Chondrocyte (in vitro differentiated cells): ENCODE measurements around the gene YDJC. TPM values are rescaled to one million over a fixed set of nuclear protein-coding genes. Genes with fewer than 3 reads are reported as not detected.

Experiments used
- DNase-seq: peaks from one replicate; pipeline ENCODE4 v3.0.0; 2021; ENCODE audit warnings: mixed read lengths, low spot score
- H3K27ac Mint-ChIP-seq: one replicate; pipeline ENCODE4 v1.8.0; 2021; ENCODE audit warnings: mild to moderate bottlenecking, moderate library complexity, mixed read lengths; ENCODE audit not compliant: unreplicated experiment
- H3K27me3 Mint-ChIP-seq: 2 replicates; pipeline ENCODE4 v1.8.0; 2021; ENCODE audit warnings: low read depth, mixed read lengths
- H3K36me3 Mint-ChIP-seq: 2 replicates; pipeline ENCODE4 v1.8.0; 2021; ENCODE audit warnings: low read depth, mixed read lengths
- H3K4me1 Mint-ChIP-seq: 2 replicates; pipeline ENCODE4 v1.8.0; 2021; ENCODE audit warnings: low read depth, mild to moderate bottlenecking, mixed read lengths
- H3K4me3 Mint-ChIP-seq: one replicate; pipeline ENCODE4 v1.8.0; 2021; ENCODE audit warnings: mild to moderate bottlenecking, moderate library complexity, mixed read lengths; ENCODE audit not compliant: unreplicated experiment
- H3K9me3 Mint-ChIP-seq: 2 replicates; pipeline ENCODE4 v1.8.0; 2021; ENCODE audit warnings: low read depth, mixed read lengths
- total RNA-seq: library from RNA; stranded (reverse); gene quantifications from 3 replicates; pipeline ENCODE4 v1.2.1, GENCODE V29; 2021
- TF ChIP-seq, protein P1 (sequence below): fragments of 200-600 bp; sonication (generic); IDR thresholded peaks from 2 replicates; pipeline ENCODE4 v1.5.0; 2021; ENCODE audit warnings: antibody characterized with exemption, mild to moderate bottlenecking, moderate library complexity

The YDJC gene
- total RNA-seq, 1 donor from 2014 or later = 14.6 TPM

DNA sequence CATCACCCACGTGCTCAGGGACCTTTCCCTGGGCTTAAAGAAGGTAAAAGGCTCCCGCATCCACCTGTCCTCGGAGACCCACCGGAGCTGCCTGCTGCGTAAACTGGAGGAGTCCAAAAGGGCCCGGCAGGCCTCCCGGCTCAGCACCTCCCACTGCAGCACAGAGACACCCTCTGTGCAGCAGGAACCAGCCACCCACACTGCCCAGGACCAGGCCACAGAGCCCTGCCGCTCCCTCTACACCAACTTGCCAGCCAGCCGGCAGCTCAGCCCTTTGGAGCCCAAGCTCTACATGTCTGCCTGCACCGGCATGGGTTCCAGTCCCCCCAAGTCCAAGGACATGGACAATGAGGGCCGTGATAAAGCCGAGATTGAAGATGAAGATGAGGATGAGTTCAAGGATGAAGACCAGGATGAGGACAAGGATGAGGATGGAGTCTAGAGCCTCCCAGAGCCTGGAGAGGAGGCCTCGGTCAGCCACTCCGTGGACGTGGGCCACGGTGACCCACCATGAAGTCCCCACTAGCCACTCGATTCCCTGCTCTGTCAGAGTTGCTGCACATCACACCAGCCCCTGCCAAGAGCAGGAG is 6.9 kb upstream of the YDJC start:
- DNase-seq = no peak
- H3K36me3 Mint-ChIP-seq = no peaks in the 10 kb centered on the region
- peaks cover 10% of the 10 kb centered on the region for H3K4me1 Mint-ChIP-seq
- H3K27ac Mint-ChIP-seq = no peak overlapping the region
- TF ChIP-seq, protein P1, sequence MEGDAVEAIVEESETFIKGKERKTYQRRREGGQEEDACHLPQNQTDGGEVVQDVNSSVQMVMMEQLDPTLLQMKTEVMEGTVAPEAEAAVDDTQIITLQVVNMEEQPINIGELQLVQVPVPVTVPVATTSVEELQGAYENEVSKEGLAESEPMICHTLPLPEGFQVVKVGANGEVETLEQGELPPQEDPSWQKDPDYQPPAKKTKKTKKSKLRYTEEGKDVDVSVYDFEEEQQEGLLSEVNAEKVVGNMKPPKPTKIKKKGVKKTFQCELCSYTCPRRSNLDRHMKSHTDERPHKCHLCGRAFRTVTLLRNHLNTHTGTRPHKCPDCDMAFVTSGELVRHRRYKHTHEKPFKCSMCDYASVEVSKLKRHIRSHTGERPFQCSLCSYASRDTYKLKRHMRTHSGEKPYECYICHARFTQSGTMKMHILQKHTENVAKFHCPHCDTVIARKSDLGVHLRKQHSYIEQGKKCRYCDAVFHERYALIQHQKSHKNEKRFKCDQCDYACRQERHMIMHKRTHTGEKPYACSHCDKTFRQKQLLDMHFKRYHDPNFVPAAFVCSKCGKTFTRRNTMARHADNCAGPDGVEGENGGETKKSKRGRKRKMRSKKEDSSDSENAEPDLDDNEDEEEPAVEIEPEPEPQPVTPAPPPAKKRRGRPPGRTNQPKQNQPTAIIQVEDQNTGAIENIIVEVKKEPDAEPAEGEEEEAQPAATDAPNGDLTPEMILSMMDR = no peak
- H3K27me3 Mint-ChIP-seq = no peaks in the 10 kb centered on the region
- H3K4me3 Mint-ChIP-seq = no peak overlapping the region
- H3K9me3 Mint-ChIP-seq = no peaks in the 10 kb centered on the region

DNA sequence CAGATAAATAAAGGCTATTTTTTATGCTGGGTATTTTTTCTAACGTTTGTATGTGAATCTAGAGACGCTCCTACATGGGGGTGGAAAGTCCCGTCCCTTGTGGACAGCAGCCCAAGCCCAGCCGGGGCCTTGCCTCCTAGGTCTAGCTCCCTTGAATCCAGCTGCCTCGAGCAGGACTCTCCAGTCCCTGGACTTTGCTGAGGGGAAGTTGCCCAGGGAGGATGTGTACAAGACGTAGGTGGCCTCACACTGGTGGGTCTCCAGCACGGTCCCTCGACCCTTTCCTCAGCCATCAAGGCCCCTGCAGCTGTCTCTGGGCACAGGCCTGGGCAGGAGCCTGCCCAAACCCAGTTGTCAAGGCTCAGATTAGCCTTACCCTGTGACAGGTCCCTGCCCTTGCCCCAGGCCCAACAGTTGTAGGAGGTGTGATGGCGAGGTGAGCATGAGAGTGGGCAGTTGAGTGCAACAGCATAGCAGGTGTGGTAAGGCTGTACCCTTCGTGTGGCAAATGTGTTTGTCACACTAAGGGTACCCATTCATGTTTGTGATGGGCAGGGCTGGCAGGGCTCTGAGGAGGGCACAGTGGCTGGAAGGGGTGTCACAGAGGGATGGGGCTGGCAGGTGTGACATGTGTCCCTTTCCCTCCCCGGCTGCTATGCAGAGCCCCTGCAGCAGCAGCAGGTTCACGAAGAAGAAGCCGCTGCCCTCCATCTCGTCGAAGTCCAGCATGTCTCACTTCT is 6.1 kb upstream of the YDJC start:
- DNase-seq = no peak
- no peaks in the 10 kb centered on the region for H3K27me3 Mint-ChIP-seq
- H3K27ac Mint-ChIP-seq = no peak overlapping the region
- no peak overlapping the region for H3K4me3 Mint-ChIP-seq
- no peaks in the 10 kb centered on the region for H3K36me3 Mint-ChIP-seq
- no peaks in the 10 kb centered on the region for H3K9me3 Mint-ChIP-seq
- H3K4me1 Mint-ChIP-seq = peaks cover 2% of the 10 kb centered on the region
- TF ChIP-seq, protein P1 = no peak

DNA sequence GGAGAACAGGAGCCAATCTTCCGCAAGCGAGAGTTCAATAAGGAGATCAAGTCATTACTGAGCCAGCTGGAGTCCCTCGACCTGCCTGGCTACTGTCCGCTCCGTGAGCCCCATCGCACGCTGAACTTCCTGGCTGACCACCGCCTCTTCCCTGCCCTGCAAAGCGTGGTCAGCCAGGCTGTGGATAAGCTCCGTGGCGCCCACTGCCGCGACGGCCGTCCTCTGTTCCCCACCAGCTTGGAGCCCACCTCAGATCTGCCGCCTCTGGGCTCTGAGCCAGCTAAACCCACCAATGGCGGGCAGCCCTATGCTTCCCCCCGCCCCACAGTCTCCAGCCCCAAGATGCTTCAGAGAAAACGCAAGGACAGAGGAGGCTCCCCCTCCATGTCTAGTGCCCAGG is 5.0 kb upstream of the YDJC start:
- Mint-ChIP-seq H3K27ac (no peak overlapping the region), H3K9me3 (no peaks in the 10 kb centered on the region), H3K4me3 (no peak overlapping the region), H3K4me1 (no peaks in the 10 kb centered on the region), H3K27me3 (no peaks in the 10 kb centered on the region), H3K36me3 (no peaks in the 10 kb centered on the region)
- TF ChIP-seq, protein P1 = no peak
- DNase-seq = no peak

DNA sequence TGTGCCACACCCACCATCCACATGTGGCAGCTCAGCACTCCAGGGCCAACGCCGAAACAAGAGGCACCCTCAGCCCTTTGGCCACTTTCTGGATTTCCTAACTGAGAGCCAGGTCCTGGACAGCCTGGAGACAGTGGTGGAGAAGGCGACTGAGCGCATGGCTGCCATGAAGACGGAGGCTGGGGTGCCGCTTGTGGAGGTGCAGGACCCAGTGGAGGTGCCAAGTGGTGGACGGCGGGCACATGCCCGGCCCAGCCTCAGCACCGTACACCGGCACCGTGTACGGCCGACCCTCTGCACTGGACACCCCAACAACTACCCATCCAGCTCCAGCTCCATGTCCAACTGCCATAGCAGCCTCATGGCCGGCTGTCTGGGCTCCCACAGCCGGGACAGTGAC is 4.3 kb upstream of the YDJC start:
- Mint-ChIP-seq H3K9me3 (no peaks in the 10 kb centered on the region), H3K4me3 (no peak overlapping the region), H3K27ac (no peak overlapping the region), H3K27me3 (no peaks in the 10 kb centered on the region), H3K4me1 (peaks cover 2% of the 10 kb centered on the region), H3K36me3 (no peaks in the 10 kb centered on the region)
- no peak for DNase-seq
- TF ChIP-seq, protein P1 = no peak

DNA sequence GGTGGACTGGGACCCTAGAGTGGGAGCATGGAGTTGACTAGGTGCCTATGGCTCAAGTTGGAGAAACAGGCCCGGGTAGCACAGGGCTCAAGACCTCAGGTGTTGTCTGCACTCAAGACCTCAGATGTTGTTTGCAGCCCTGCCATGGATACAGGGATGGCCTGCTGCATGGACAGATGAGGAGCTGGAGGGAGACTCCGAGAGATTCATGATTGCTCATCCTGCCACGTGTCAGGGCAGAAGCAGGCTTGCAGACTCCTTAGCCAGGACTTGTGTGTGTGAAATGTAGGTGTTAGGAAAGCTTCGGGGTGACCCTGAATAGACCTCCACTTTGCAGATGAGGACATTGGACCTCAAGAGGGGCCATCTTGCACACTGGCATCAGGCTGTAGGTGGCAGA is 3.7 kb upstream of the YDJC start:
- Mint-ChIP-seq H3K4me3 (no peak overlapping the region), H3K27me3 (no peaks in the 10 kb centered on the region), H3K4me1 (peaks cover 3% of the 10 kb centered on the region), H3K27ac (no peak overlapping the region), H3K36me3 (no peaks in the 10 kb centered on the region), H3K9me3 (no peaks in the 10 kb centered on the region)
- TF ChIP-seq, protein P1 = no peak
- no peak for DNase-seq
